Caco-2 (cell line): ENCODE results near the gene OR7D2. TPM values are rescaled to one million over a fixed set of nuclear protein-coding genes. Genes with fewer than 3 reads are reported as not detected.
A peak's percentile ranks its signal among the peaks of the same experiment; 100 is the strongest.
"Not testable (repeated sequence)": the region's sequence is repeated elsewhere in the genome, so short reads cannot be mapped to it uniquely, and the experiment has no call there.

Source experiments
- BruUV-seq: library from RNA; stranded (reverse); fragments of 400-500 nt; replicated peaks from 2 replicates; lab custom pipeline; 2021; lab: Mats Ljungman, UMichigan
- CTCF ChIA-PET: fragments of 300-600 bp; sonication (Branson Sonifier 250); formaldehyde crosslinking; loops from one replicate; lab custom pipeline; 2022; ENCODE audit warnings: antibody characterized with exemption; lab: Charles Lee
- POLR2A ChIA-PET: fragments of 300-600 bp; sonication (Branson Sonifier 250); formaldehyde crosslinking; loops from one replicate; lab custom pipeline; 2022; ENCODE audit warnings: antibody characterized with exemption; lab: Charles Lee
- DNase-seq, 2 experiments: peaks; one replicate each; pipeline versions ENCODE4 v3.0.0 to v3.0.0-alpha.2; 2020 to 2022
- H3K27me3 ChIP-seq: replicated peaks from 2 replicates; pipeline ENCODE4 v1.6.0; 2011; ENCODE audit warnings: low read length; ENCODE audit not compliant: control insufficient read depth, insufficient read depth
- H3K36me3 ChIP-seq: 2 replicates; pipeline ENCODE4 v1.5.1; 2011; ENCODE audit warnings: low read length; ENCODE audit not compliant: control insufficient read depth, insufficient read depth
- H3K4me1 ChIP-seq: fragments of 250-450 bp; sonication (Bioruptor Pico); 2 replicates; pipeline ENCODE4 v1.5.1; 2020; ENCODE audit warnings: mild to moderate bottlenecking
- H3K4me3 ChIP-seq: 2 replicates; pipeline ENCODE4 v1.5.1; 2011; ENCODE audit warnings: low read depth, mild to moderate bottlenecking, control low read depth, low read length
- H3K9me3 ChIP-seq: fragments of 250-450 bp; sonication (Bioruptor Pico); 2 replicates; pipeline ENCODE4 v1.5.1; 2020; ENCODE audit warnings: mild to moderate bottlenecking, moderate library complexity
- H3K27ac Mint-ChIP-seq: one replicate; pipeline ENCODE4 v1.8.0; 2022; ENCODE audit warnings: mixed read lengths; ENCODE audit not compliant: unreplicated experiment
- H3K27me3 Mint-ChIP-seq: one replicate; pipeline ENCODE4 v1.8.0; 2022; ENCODE audit warnings: mixed read lengths; ENCODE audit not compliant: insufficient read depth, unreplicated experiment
- H3K36me3 Mint-ChIP-seq: one replicate; pipeline ENCODE4 v1.8.0; 2022; ENCODE audit warnings: mild to moderate bottlenecking, mixed read lengths; ENCODE audit not compliant: insufficient read depth, unreplicated experiment
- H3K4me1 Mint-ChIP-seq: one replicate; pipeline ENCODE4 v1.8.0; 2022; ENCODE audit warnings: low read depth, mixed read lengths; ENCODE audit not compliant: unreplicated experiment
- H3K4me3 Mint-ChIP-seq: one replicate; pipeline ENCODE4 v1.8.0; 2022; ENCODE audit warnings: mild to moderate bottlenecking, moderate library complexity, mixed read lengths; ENCODE audit not compliant: unreplicated experiment
- H3K9me3 Mint-ChIP-seq: one replicate; pipeline ENCODE4 v1.8.0; 2022; ENCODE audit warnings: mixed read lengths; ENCODE audit not compliant: unreplicated experiment
- intact Hi-C: fragments of 100-400 bp; cut with micrococcal nuclease; formaldehyde crosslinking; loops from one replicate; pipeline ENCODE4 v1.10.0; 2022; ENCODE audit not compliant: unreplicated experiment
- total RNA-seq: library from RNA; stranded (reverse); gene quantifications from 2 replicates; pipeline ENCODE4 v1.2.3, GENCODE V29; 2022
- TF ChIP-seq, protein P1 (sequence below), 2 experiments: fragments of 200-600 bp in 1 of 2; IDR thresholded peaks; 1 replicate in 1 of 2; 2 replicates in 1 of 2; pipeline versions ENCODE4 v1.5.1 to v1.8.0; 2011 to 2022; ENCODE audit warnings: antibody characterized with exemption in 1 of 2, control low read depth in 1 of 2, inconsistent platforms in 1 of 2, low read depth in 1 of 2, low read length in 1 of 2, mild to moderate bottlenecking in 1 of 2, moderate library complexity in 1 of 2; ENCODE audit not compliant: insufficient read depth in 1 of 2, severe bottlenecking in 1 of 2, unreplicated experiment in 1 of 2

OR7D2 gene
- total RNA-seq, 1 experiment from 2014 or later: not detected

DNA sequence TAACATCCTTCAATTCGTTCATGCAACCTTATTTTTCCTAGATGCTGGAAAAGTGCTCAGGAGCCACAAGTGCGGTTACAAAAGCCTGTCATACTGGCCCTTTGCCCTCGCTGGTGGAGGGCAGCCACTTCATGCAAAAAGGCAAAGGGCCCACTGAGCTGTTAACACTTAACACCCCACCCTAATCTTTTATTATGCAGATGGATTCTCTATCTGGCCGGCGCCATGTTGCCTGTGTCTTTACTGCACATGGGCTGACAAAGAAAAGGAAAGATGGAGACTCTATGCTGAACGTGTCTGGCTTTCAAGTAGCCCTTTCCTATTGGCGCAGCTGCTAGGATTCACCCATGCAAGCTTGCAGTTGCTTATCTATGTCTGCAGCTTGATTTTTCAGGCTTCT, 10.8 kb downstream of the OR7D2 start:
- Histone ChIP-seq H3K27me3 (no peaks in the 10 kb centered on the region), H3K36me3 (no peaks in the 10 kb centered on the region), H3K4me3 (no peak overlapping the region), H3K9me3 (no peaks in the 10 kb centered on the region), H3K4me1 (no peaks in the 10 kb centered on the region)
- no peak for DNase-seq
- Mint-ChIP-seq H3K27me3 (no peaks in the 10 kb centered on the region), H3K4me1 (no peaks in the 10 kb centered on the region), H3K9me3 (peaks cover 31% of the 10 kb centered on the region), H3K36me3 (no peaks in the 10 kb centered on the region), H3K27ac (no peak overlapping the region), H3K4me3 (no peak overlapping the region)
- CTCF ChIA-PET: no interaction called here
- POLR2A ChIA-PET: no interaction called here
- BruUV-seq: no TSS peak
- intact Hi-C loops: no loop called here
- TF ChIP-seq, protein P1, sequence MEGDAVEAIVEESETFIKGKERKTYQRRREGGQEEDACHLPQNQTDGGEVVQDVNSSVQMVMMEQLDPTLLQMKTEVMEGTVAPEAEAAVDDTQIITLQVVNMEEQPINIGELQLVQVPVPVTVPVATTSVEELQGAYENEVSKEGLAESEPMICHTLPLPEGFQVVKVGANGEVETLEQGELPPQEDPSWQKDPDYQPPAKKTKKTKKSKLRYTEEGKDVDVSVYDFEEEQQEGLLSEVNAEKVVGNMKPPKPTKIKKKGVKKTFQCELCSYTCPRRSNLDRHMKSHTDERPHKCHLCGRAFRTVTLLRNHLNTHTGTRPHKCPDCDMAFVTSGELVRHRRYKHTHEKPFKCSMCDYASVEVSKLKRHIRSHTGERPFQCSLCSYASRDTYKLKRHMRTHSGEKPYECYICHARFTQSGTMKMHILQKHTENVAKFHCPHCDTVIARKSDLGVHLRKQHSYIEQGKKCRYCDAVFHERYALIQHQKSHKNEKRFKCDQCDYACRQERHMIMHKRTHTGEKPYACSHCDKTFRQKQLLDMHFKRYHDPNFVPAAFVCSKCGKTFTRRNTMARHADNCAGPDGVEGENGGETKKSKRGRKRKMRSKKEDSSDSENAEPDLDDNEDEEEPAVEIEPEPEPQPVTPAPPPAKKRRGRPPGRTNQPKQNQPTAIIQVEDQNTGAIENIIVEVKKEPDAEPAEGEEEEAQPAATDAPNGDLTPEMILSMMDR (IDR thresholded peaks at IDR 0.05; ENCODE audit: insufficient read depth in 1 of 2, low read depth in 1 of 2, low read length in 1 of 2, severe bottlenecking in 1 of 2, unreplicated experiment in 1 of 2): no peak

DNA sequence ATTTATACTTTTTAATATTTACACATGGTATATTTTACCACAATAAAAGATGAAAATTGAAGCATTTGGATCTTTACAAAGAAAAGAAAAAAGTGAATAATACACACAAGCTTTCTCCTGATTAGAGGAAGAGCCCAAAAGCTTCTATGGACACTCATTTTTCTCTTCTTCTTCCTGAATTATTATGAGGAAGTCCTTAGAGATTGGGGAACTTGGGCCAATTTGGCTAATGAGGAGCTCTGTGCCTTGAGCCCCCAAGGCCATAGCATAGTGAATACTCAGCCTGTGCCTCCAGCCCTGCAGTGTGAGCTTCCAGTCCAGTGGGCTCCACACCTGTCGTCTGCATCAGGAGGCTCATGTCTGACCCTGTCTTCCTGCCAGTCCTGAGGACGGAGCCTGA, 19.3 kb downstream of the OR7D2 start:
- intact Hi-C loops, H3K36me3 ChIP-seq, H3K27me3 ChIP-seq, H3K4me3 ChIP-seq, DNase-seq, H3K4me1 ChIP-seq, BruUV-seq, H3K4me1 Mint-ChIP-seq, POLR2A ChIA-PET, H3K36me3 Mint-ChIP-seq, H3K9me3 Mint-ChIP-seq, CTCF ChIA-PET, H3K9me3 ChIP-seq, H3K27me3 Mint-ChIP-seq, H3K27ac Mint-ChIP-seq, H3K4me3 Mint-ChIP-seq: not testable (repeated sequence)

DNA sequence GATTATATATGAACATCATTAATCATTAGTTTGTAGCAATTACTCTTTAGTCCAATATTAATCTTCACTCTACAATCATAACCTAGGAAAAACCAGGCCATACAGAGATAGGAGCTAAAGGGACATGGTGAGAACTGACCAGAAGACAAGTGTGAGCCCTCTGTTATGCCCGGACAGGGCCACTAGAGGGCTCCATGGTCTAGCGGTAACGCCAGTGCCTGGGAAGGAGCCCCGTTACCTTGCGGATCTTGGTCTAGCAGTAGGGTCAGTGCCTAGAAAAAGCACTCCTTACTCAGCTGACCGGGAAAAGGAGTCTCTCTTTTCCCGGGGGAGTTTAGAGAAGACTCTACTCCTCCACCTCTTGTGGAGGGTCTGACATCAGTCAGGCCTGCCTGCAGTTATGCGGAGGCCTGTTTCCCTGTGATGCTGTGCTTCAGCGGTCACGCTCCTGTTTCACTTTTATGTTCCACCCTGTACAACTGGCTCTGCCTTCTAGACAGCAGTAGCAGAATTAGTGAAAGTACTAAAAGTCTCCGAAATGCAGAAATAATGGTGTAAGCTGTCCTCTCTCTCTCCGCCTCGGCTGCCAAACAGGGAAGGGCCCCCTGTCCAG, 26.8 kb downstream of the OR7D2 start:
- Mint-ChIP-seq H3K4me1 (no peaks in the 10 kb centered on the region), H3K9me3 (no peaks in the 10 kb centered on the region), H3K27ac (no peak overlapping the region), H3K4me3 (no peak overlapping the region), H3K36me3 (no peaks in the 10 kb centered on the region), H3K27me3 (peaks cover 4% of the 10 kb centered on the region)
- DNase-seq: peak; percentile 50 to 68
- Histone ChIP-seq H3K27me3 (no peaks in the 10 kb centered on the region), H3K4me1 (no peaks in the 10 kb centered on the region), H3K4me3 (no peak overlapping the region), H3K36me3 (no peaks in the 10 kb centered on the region), H3K9me3 (no peaks in the 10 kb centered on the region)
- CTCF ChIA-PET: no interaction called here
- TF ChIP-seq, protein P1 (IDR thresholded peaks at IDR 0.05; ENCODE audit: insufficient read depth in 1 of 2, low read depth in 1 of 2, low read length in 1 of 2, severe bottlenecking in 1 of 2, unreplicated experiment in 1 of 2): peak; percentile 64 to 78
- POLR2A ChIA-PET: no interaction called here
- BruUV-seq: no TSS peak
- intact Hi-C loops: loop anchor here (5.0 to 10.0 kb wide), 2 partner anchors 229 to 592 kb away; partner anchors contain the start of gene ZNF266
